H1 (cell line): ENCODE measurements around the gene TINCR. TPM values are rescaled to one million over a fixed set of nuclear protein-coding genes. Genes with fewer than 3 reads are reported as not detected.

Experiments used
- CREB1 ChIP-seq: IDR thresholded peaks from 2 replicates; pipeline ENCODE4 v1.6.1; 2012; ENCODE audit warnings: inconsistent platforms
- EZH2 ChIP-seq: fragments of 200-600 bp; sonication (generic); IDR thresholded peaks from 2 replicates; pipeline ENCODE4 v1.7.1; 2012; ENCODE audit warnings: low read depth, mild to moderate bottlenecking, moderate library complexity, low read length, inconsistent platforms; ENCODE audit not compliant: severe bottlenecking
- JUN ChIP-seq: IDR thresholded peaks from 2 replicates; pipeline ENCODE4 v1.6.1; 2011; ENCODE audit warnings: low read depth, mild to moderate bottlenecking, improper control_type of control experiment, low read length
- MAX ChIP-seq: IDR thresholded peaks from 2 replicates; pipeline ENCODE4 v1.6.1; 2012; ENCODE audit warnings: inconsistent platforms
- SP2 ChIP-seq: IDR thresholded peaks from 2 replicates; pipeline ENCODE4 v1.6.1; 2012; ENCODE audit warnings: mild to moderate bottlenecking, low read length, inconsistent platforms
- polyA plus RNA-seq, 7 experiments: library from polyadenylated mRNA; depleted of rRNA in 3 of 7; stranded (reverse) in 5 of 7; unstranded in 2 of 7; fragments of >200 nt in 5 of 7; fragments of 200-250 nt in 2 of 7; gene quantifications; 1 replicate in 5 of 7; 2 replicates in 1 of 7; 4 replicates in 1 of 7; pipeline versions ENCODE4 v1.2.1 to v1.2.3, GENCODE V29; 2011 to 2013; ENCODE audit warnings: missing spikeins in 2 of 7, mixed read lengths in 2 of 7
- total RNA-seq: library from RNA; stranded (reverse); fragmentation: NEBNext Ultra II Directional; extraction: Animal tissue kit (Norgen Biotek cat#: 25700); gene quantifications from 2 replicates; pipeline ENCODE4 v1.2.1, GENCODE V29; 2021

TINCR gene
- total and polyA plus RNA-seq, 2 of the 8 experiments (the other 6 are each of a cell fraction or from before 2014, with no cell fraction given), result 0.52 to 1.4 TPM

- TF ChIP-seq SP2 (no peak), CREB1 (no peak), MAX (no peak), EZH2 (no peak), JUN (no peak)
Observed at GRCh38 chr19:5554828-5555227, 12.9 kb downstream of the TINCR start (continued).
